IMR-90 (cell line): ENCODE measurements around the gene CXCL8.

Experiments
- POLR2A ChIP-seq: IDR thresholded peaks from 2 replicates; pipeline ENCODE4 v1.6.1; 2012; ENCODE audit warnings: mild to moderate bottlenecking, low read depth, low read length
- RCOR1 ChIP-seq: IDR thresholded peaks from 2 replicates; pipeline ENCODE4 v1.6.1; 2012; ENCODE audit warnings: mild to moderate bottlenecking, low read length, improper control_type of control experiment; ENCODE audit not compliant: insufficient replicate concordance
- SMC3 ChIP-seq: fragments of 150-350 bp; IDR thresholded peaks from 2 replicates; pipeline ENCODE4 v1.6.1; 2016; ENCODE audit warnings: low read depth, mild to moderate bottlenecking, antibody characterized with exemption, low read length, moderate library complexity
- TF ChIP-seq, protein P1 (sequence below): conservative IDR thresholded peaks from 2 replicates; pipeline ENCODE4 v1.5.1; 2012; ENCODE audit warnings: mild to moderate bottlenecking, low read depth, low read length, improper control_type of control experiment
- TF ChIP-seq, protein P2 (sequence below): fragments of 150-350 bp; IDR thresholded peaks from 2 replicates; pipeline ENCODE4 v1.6.1; 2016; ENCODE audit warnings: low read depth, mild to moderate bottlenecking, low read length, moderate library complexity, borderline replicate concordance
- TF ChIP-seq, protein P3 (sequence below): fragments of 150-350 bp; IDR thresholded peaks from 2 replicates; pipeline ENCODE4 v1.6.1; 2017; ENCODE audit warnings: mild to moderate bottlenecking, antibody characterized with exemption, low read length, low read depth

DNA sequence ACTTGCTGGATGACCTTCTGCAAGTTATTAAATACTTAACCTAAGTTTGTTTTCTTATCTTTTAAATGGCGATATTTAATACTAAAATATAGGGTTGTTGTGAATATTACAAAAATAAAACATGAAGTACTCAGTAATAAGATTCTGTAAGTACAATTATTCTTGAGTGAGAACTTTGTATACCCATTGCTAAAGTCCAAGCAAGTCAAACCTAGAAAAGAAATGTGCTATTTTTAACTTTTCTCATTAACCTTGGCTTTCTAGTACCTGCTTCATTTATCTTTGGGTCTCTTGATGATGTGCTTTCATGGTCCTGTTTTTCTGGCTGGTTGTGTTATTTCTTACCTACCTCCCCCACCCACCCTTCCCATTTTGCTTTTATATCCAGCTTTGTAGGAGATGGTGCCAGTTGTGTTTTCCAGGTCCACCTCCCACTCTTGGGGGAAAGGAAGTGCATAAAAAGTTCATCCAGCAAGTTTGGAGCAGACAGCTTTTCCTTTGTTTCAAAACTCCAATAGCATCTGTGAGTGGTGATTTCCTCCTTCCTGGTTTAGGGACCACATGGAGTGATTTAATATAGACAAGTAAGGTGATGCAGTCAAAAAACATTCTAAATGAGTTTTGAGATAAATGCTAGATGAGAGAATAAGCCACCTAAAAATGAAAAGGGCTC is 7.5 kb upstream of the CXCL8 start:
- TF ChIP-seq, protein P1, sequence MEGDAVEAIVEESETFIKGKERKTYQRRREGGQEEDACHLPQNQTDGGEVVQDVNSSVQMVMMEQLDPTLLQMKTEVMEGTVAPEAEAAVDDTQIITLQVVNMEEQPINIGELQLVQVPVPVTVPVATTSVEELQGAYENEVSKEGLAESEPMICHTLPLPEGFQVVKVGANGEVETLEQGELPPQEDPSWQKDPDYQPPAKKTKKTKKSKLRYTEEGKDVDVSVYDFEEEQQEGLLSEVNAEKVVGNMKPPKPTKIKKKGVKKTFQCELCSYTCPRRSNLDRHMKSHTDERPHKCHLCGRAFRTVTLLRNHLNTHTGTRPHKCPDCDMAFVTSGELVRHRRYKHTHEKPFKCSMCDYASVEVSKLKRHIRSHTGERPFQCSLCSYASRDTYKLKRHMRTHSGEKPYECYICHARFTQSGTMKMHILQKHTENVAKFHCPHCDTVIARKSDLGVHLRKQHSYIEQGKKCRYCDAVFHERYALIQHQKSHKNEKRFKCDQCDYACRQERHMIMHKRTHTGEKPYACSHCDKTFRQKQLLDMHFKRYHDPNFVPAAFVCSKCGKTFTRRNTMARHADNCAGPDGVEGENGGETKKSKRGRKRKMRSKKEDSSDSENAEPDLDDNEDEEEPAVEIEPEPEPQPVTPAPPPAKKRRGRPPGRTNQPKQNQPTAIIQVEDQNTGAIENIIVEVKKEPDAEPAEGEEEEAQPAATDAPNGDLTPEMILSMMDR, result no peak
- no peak for TF ChIP-seq RCOR1
- no peak for TF ChIP-seq POLR2A
- TF ChIP-seq, protein P2, sequence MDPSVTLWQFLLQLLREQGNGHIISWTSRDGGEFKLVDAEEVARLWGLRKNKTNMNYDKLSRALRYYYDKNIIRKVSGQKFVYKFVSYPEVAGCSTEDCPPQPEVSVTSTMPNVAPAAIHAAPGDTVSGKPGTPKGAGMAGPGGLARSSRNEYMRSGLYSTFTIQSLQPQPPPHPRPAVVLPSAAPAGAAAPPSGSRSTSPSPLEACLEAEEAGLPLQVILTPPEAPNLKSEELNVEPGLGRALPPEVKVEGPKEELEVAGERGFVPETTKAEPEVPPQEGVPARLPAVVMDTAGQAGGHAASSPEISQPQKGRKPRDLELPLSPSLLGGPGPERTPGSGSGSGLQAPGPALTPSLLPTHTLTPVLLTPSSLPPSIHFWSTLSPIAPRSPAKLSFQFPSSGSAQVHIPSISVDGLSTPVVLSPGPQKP, result no peak
- no peak for TF ChIP-seq SMC3
- TF ChIP-seq, protein P3, sequence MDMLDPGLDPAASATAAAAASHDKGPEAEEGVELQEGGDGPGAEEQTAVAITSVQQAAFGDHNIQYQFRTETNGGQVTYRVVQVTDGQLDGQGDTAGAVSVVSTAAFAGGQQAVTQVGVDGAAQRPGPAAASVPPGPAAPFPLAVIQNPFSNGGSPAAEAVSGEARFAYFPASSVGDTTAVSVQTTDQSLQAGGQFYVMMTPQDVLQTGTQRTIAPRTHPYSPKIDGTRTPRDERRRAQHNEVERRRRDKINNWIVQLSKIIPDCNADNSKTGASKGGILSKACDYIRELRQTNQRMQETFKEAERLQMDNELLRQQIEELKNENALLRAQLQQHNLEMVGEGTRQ, result no peak
